ENCODE measurements around the gene ZFYVE21.

Gene ZFYVE21

DNA sequence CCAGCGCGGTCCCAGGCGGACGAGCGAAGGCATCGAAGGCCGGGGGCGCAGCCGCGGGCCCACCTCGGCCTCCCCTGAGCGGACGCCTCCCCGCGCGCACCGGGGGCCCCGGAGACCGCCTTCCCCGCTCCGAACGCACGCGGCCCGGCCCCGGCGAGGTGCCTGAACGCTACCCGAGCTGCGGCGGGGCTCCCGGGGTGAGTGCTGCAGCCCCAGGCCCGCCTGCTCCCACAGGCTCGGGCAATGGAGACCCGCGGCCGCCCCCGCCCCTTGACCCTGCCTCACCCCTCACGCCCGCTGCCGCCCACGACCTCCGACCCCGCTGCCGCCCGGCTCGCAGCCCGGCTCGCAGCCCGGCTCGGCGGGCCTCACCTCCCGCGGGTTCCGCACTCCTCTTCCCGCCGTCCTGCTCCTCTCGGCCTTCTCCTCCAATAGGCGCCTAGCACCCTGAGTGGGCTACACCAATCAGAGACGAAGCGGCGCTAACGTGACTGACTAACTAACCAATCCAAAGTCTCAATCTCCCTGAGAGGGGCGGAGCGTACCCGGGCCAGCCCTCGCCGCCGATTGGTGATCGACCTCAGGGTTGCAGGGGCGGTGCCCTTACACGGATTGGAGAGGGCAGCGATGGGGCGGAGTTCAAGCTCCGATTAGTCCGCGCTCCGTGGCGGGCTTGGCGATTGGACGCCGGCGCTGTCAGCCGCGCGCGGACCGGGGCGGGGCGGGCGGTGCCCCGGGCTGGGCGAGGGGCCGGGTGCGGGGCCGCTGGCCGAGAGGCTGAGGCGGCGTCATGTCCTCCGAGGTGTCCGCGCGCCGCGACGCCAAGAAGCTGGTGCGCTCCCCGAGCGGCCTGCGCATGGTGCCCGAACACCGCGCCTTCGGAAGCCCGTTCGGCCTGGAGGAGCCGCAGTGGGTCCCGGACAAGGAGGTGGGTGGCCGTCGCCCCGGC lies at the start of gene ZFYVE21, which contains the start of gene XRCC3:
TSS of gene ZFYVE21 (plus strand) at position 759 of the 949 bp plus-strand sequence. CDS start at position 791, 32 bp downstream.
TSS of gene XRCC3 (minus strand) at position 400 of the 949 bp plus-strand sequence. CDS start 4,364 bp downstream, outside the sequence.
- TF ChIP-seq, protein P1, sequence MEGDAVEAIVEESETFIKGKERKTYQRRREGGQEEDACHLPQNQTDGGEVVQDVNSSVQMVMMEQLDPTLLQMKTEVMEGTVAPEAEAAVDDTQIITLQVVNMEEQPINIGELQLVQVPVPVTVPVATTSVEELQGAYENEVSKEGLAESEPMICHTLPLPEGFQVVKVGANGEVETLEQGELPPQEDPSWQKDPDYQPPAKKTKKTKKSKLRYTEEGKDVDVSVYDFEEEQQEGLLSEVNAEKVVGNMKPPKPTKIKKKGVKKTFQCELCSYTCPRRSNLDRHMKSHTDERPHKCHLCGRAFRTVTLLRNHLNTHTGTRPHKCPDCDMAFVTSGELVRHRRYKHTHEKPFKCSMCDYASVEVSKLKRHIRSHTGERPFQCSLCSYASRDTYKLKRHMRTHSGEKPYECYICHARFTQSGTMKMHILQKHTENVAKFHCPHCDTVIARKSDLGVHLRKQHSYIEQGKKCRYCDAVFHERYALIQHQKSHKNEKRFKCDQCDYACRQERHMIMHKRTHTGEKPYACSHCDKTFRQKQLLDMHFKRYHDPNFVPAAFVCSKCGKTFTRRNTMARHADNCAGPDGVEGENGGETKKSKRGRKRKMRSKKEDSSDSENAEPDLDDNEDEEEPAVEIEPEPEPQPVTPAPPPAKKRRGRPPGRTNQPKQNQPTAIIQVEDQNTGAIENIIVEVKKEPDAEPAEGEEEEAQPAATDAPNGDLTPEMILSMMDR (conservative IDR thresholded peaks at IDR 0.05; ENCODE audit: low read depth, low read length) = no peak
- peak; percentile 100 for DNase-seq (ENCODE audit: low read depth)
- peak within 1 kb of the TSS; percentile 84 for H3K4me3 ChIP-seq (ENCODE audit: low read depth, low read length)

DNA sequence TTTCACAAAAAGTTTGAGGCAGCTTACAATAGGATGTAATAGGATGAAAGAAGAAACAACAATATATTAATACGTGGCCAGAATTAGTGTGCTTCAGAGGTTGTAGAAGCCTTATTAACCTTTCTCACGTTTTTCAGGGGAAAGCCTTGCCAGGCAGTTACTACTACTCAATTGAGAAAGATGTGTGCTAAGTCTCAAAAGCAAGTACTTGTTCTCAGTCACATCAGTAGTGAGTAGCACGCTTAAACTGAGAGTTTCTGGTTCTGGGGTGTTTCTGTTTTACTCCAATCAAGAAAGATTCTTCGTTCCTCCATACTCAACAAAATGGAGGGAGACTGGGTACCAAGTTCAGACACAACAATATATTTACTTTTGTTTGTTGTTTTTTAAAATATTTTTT lies 47.9 kb upstream of the ZFYVE21 start:
- no peak for DNase-seq (ENCODE audit: low read depth)
- TF ChIP-seq, protein P1 (conservative IDR thresholded peaks at IDR 0.05; ENCODE audit: low read depth, low read length) = no peak
- no peak overlapping the region for H3K4me3 ChIP-seq (ENCODE audit: low read depth, low read length)

DNA sequence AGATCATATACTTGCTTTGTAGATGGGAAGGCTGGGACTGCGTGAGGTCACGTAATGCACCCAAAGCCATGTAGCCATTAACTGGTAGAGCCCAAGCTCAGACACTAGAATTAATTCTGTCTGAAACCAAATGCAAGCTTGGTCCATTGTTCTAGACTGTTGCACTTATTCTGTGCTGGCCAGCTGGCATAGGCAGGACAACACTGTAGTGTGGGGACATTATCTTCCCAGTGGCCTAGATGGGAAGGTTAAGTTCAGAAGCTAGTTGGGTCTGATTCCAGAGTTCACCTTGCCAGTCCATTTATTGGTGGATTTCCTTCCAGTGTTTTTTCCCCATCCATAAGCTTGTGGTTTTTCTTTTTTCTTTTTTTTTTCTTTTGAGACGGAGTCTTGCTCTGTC lies 47.5 kb upstream of the ZFYVE21 start:
- no peak overlapping the region for H3K4me3 ChIP-seq (ENCODE audit: low read depth, low read length)
- TF ChIP-seq, protein P1 (conservative IDR thresholded peaks at IDR 0.05; ENCODE audit: low read depth, low read length) = no peak
- no peak for DNase-seq (ENCODE audit: low read depth)

DNA sequence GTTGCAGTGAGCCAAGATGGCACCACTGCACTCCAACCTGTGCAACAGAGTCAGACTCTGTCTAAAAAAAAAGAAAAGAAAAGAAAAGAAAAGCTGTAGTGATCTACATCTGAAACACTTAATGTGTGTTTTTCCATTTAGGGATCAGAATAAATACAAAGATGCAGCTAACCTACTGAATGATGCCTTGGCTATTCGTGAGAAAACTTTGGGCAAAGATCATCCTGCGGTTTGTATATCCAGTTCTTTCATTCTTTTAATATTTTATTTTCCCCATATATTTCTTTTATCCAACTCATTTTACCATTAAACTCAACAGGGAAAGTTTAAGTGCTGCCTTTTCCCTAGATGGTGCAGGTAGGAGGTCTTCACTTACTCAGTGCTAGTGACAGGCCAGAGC lies 46.2 kb upstream of the ZFYVE21 start:
- TF ChIP-seq, protein P1 (conservative IDR thresholded peaks at IDR 0.05; ENCODE audit: low read depth, low read length) = no peak
- H3K4me3 ChIP-seq (ENCODE audit: low read depth, low read length) = no peak overlapping the region
- DNase-seq (ENCODE audit: low read depth) = no peak

DNA sequence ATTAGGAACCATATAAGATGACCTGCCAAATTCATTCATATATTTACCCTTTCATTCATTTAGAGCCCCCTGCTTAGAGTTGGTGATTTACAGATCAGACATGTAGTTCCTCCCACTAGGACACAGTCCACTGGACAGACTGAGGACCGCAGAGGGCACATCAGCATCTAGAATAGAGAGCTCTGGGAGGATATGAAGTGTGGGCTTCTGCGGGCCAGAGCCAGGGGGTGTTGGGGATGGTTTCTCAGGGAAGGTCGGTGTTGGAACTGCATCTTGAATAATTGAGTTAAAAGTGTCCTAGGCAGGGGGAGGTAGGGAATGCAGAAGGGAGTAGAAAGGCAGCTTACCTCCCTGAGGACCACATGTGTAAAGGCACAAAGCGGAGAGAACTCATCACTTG lies 43.7 kb upstream of the ZFYVE21 start:
- no peak overlapping the region for H3K4me3 ChIP-seq (ENCODE audit: low read depth, low read length)
- TF ChIP-seq, protein P1 (conservative IDR thresholded peaks at IDR 0.05; ENCODE audit: low read depth, low read length) = no peak
- DNase-seq (ENCODE audit: low read depth) = no peak

DNA sequence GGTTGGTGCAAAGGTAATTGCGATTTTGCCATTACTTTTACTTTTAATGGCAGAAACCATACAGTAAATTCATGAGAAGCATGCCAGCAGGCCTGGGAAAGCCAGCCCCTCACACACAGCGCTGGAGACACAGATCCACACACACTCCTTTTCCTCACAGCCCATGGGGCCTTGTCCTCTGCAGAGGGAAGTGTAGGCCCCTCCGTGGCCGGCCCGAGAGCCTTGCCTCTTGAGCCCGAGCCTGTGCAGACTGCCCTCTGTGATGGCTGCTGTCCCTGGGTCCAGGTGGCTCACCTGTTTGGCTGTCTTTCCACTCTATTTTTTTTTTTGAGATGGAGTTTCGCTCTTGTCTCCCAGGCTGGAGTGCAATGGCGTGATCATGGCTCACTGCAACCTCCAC lies 39.7 kb upstream of the ZFYVE21 start:
- no peak for DNase-seq (ENCODE audit: low read depth)
- TF ChIP-seq, protein P1 (conservative IDR thresholded peaks at IDR 0.05; ENCODE audit: low read depth, low read length) = no peak
- H3K4me3 ChIP-seq (ENCODE audit: low read depth, low read length) = no peak overlapping the region

Measured in choroid plexus epithelial cell (primary cell).